ENCODE measurements around the gene GSTM4.

- no peak for TF ChIP-seq CTCF (IDR thresholded peaks at IDR 0.05)
- TF ChIP-seq POLR2A (IDR thresholded peaks at IDR 0.05) = no peak
These were observed 44.5 kb upstream of the GSTM4 start for GRCh38 chr1:109611308-109611990.

Measured in stomach (tissue), 4 donors.